Stimulated activated memory B cell treated with anti-CD40 and anti-IgM and Interleukin-4, amounts not matched to agents 10 μg/mL and 1 μg/mL and 100 μg/mL, for 72 hours (primary cell): ENCODE results near the gene RAB36.

Source experiments
- ATAC-seq: fragments of 150-1000 bp; cut with Tn5 transposase; 2 replicates; pipeline ENCODE4 v1.10.0; 2021
- H3K27ac Mint-ChIP-seq: one replicate; pipeline ENCODE4 v1.8.0; 2022; ENCODE audit warnings: mild to moderate bottlenecking, mixed read lengths
- H3K27me3 Mint-ChIP-seq: one replicate; pipeline ENCODE4 v1.8.0; 2022; ENCODE audit warnings: mixed read lengths
- H3K36me3 Mint-ChIP-seq: one replicate; pipeline ENCODE4 v1.8.0; 2022; ENCODE audit warnings: mixed read lengths
- H3K4me1 Mint-ChIP-seq: one replicate; pipeline ENCODE4 v1.8.0; 2022; ENCODE audit warnings: mixed read lengths
- H3K4me3 Mint-ChIP-seq: one replicate; pipeline ENCODE4 v1.8.0; 2022; ENCODE audit warnings: mild to moderate bottlenecking, moderate library complexity, mixed read lengths
- H3K9me3 Mint-ChIP-seq: one replicate; pipeline ENCODE4 v1.8.0; 2022; ENCODE audit warnings: mixed read lengths

RAB36 gene

GRCh38 chr22:23137905-23138561, 7.2 kb upstream of the RAB36 start:
- Mint-ChIP-seq H3K9me3 (no peaks in the 10 kb centered on the region), H3K27me3 (no peaks in the 10 kb centered on the region), H3K27ac (peak overlapping the region; percentile 81), H3K4me3 (peak overlapping the region; percentile 64), H3K36me3 (no peaks in the 10 kb centered on the region), H3K4me1 (peaks cover 50% of the 10 kb centered on the region)
- ATAC-seq = peak; percentile 70

GRCh38 chr22:23138584-23139435, 6.5 kb upstream of the RAB36 start:
- Mint-ChIP-seq H3K27ac (peak overlapping the region; percentile 81), H3K9me3 (no peaks in the 10 kb centered on the region), H3K27me3 (no peaks in the 10 kb centered on the region), H3K4me3 (no peak overlapping the region), H3K4me1 (peaks cover 56% of the 10 kb centered on the region), H3K36me3 (no peaks in the 10 kb centered on the region)
- ATAC-seq = no peak

GRCh38 chr22:23140385-23140784, 4.9 kb upstream of the RAB36 start:
- no peak overlapping the region for H3K27ac Mint-ChIP-seq
- no peaks in the 10 kb centered on the region for H3K9me3 Mint-ChIP-seq
- ATAC-seq = no peak
- H3K4me3 Mint-ChIP-seq = no peak overlapping the region
- H3K36me3 Mint-ChIP-seq = no peaks in the 10 kb centered on the region
- H3K27me3 Mint-ChIP-seq = no peaks in the 10 kb centered on the region
- H3K4me1 Mint-ChIP-seq = peaks cover 71% of the 10 kb centered on the region

- Mint-ChIP-seq H3K4me1 (peaks cover 73% of the 10 kb centered on the region), H3K27me3 (no peaks in the 10 kb centered on the region), H3K9me3 (no peaks in the 10 kb centered on the region), H3K36me3 (no peaks in the 10 kb centered on the region), H3K27ac (peak overlapping the region; percentile 67), H3K4me3 (peak overlapping the region; percentile 69)
- no peak for ATAC-seq
Observed at GRCh38 chr22:23142546-23143105, 2.7 kb upstream of the RAB36 start.

GRCh38 chr22:23143119-23143518, 2.2 kb upstream of the RAB36 start:
- no peaks in the 10 kb centered on the region for H3K27me3 Mint-ChIP-seq
- H3K4me1 Mint-ChIP-seq = peaks cover 68% of the 10 kb centered on the region
- peak overlapping the region; percentile 67 for H3K27ac Mint-ChIP-seq
- H3K4me3 Mint-ChIP-seq = peak overlapping the region; percentile 69
- H3K36me3 Mint-ChIP-seq = no peaks in the 10 kb centered on the region
- ATAC-seq = no peak
- H3K9me3 Mint-ChIP-seq = no peaks in the 10 kb centered on the region

GRCh38 chr22:23144432-23144831, 845 bp upstream of the RAB36 start:
- no peaks in the 10 kb centered on the region for H3K27me3 Mint-ChIP-seq
- peak overlapping the region; percentile 69 for H3K27ac Mint-ChIP-seq
- H3K36me3 Mint-ChIP-seq = no peaks in the 10 kb centered on the region
- no peak for ATAC-seq
- H3K4me3 Mint-ChIP-seq = no peak overlapping the region
- no peaks in the 10 kb centered on the region for H3K9me3 Mint-ChIP-seq
- peaks cover 58% of the 10 kb centered on the region for H3K4me1 Mint-ChIP-seq

GRCh38 chr22:23145878-23146470, 697 bp downstream of the RAB36 start:
- H3K9me3 Mint-ChIP-seq = no peaks in the 10 kb centered on the region
- H3K27me3 Mint-ChIP-seq = no peaks in the 10 kb centered on the region
- H3K4me1 Mint-ChIP-seq = peaks cover 58% of the 10 kb centered on the region
- no peaks in the 10 kb centered on the region for H3K36me3 Mint-ChIP-seq
- H3K27ac Mint-ChIP-seq = peak overlapping the region; percentile 69
- H3K4me3 Mint-ChIP-seq = peak overlapping the region; percentile 82
- ATAC-seq = no peak

GRCh38 chr22:23146478-23147205, 1.4 kb downstream of the RAB36 start:
- Mint-ChIP-seq H3K27me3 (no peaks in the 10 kb centered on the region), H3K9me3 (no peaks in the 10 kb centered on the region), H3K27ac (peak overlapping the region; percentile 69), H3K4me3 (peak overlapping the region; percentile 20), H3K36me3 (no peaks in the 10 kb centered on the region), H3K4me1 (peaks cover 54% of the 10 kb centered on the region)
- no peak for ATAC-seq

- no peaks in the 10 kb centered on the region for H3K27me3 Mint-ChIP-seq
- no peaks in the 10 kb centered on the region for H3K36me3 Mint-ChIP-seq
- ATAC-seq = no peak
- no peak overlapping the region for H3K27ac Mint-ChIP-seq
- no peaks in the 10 kb centered on the region for H3K9me3 Mint-ChIP-seq
- H3K4me1 Mint-ChIP-seq = peaks cover 52% of the 10 kb centered on the region
- no peak overlapping the region for H3K4me3 Mint-ChIP-seq
Observed at GRCh38 chr22:23147617-23148387, 2.5 kb downstream of the RAB36 start.

GRCh38 chr22:23149743-23150238, 4.5 kb downstream of the RAB36 start:
- Mint-ChIP-seq H3K27ac (peak overlapping the region; percentile 25), H3K27me3 (no peaks in the 10 kb centered on the region)

GRCh38 chr22:23150762-23151161, 5.5 kb downstream of the RAB36 start:
- H3K4me3 Mint-ChIP-seq = no peak overlapping the region
- ATAC-seq = no peak
- H3K4me1 Mint-ChIP-seq = peaks cover 40% of the 10 kb centered on the region
- H3K9me3 Mint-ChIP-seq = no peaks in the 10 kb centered on the region
- H3K27ac Mint-ChIP-seq = peak overlapping the region; percentile 25
- no peaks in the 10 kb centered on the region for H3K36me3 Mint-ChIP-seq
- H3K27me3 Mint-ChIP-seq = no peaks in the 10 kb centered on the region

More at GRCh38 chr22:23149743-23150238, 4.5 kb downstream of the RAB36 start:
- no peak overlapping the region for H3K4me3 Mint-ChIP-seq
- H3K9me3 Mint-ChIP-seq = no peaks in the 10 kb centered on the region
- ATAC-seq = no peak
- no peaks in the 10 kb centered on the region for H3K36me3 Mint-ChIP-seq
- peaks cover 50% of the 10 kb centered on the region for H3K4me1 Mint-ChIP-seq

GRCh38 chr22:23151827-23152226, 6.5 kb downstream of the RAB36 start:
- Mint-ChIP-seq H3K27me3 (no peaks in the 10 kb centered on the region), H3K4me3 (no peak overlapping the region), H3K9me3 (no peaks in the 10 kb centered on the region), H3K4me1 (peaks cover 30% of the 10 kb centered on the region), H3K36me3 (no peaks in the 10 kb centered on the region), H3K27ac (peak overlapping the region; percentile 95)
- no peak for ATAC-seq

GRCh38 chr22:23152238-23153114, 7.2 kb downstream of the RAB36 start:
- Mint-ChIP-seq H3K27me3 (no peaks in the 10 kb centered on the region), H3K4me1 (peaks cover 27% of the 10 kb centered on the region), H3K27ac (peak overlapping the region; percentile 95), H3K36me3 (no peaks in the 10 kb centered on the region), H3K4me3 (peak overlapping the region; percentile 76), H3K9me3 (no peaks in the 10 kb centered on the region)
- ATAC-seq = peak; percentile 62
